ENCODE data around the gene MSI2.

DNA sequence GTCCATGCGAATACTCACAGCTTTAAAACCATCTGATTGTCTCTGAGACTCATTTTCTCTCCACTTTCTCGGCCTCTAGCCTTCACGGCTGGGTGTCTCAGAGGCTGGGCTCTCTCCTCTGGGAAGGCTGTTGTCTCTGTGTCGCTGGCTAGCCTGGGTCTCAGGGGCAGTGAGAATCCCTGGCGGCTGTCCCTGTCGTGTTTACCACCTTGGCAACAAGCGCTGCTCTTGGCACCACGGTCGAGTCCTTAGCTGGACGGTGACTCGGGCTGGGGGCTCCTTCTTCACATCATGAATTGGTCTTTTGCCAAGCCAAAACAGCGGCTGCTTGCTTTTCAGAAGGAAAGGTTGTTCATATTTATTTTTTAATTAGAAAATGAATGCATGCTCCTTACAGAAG, 81.1 kb downstream of the MSI2 start:
- TF ChIP-seq, protein P1, sequence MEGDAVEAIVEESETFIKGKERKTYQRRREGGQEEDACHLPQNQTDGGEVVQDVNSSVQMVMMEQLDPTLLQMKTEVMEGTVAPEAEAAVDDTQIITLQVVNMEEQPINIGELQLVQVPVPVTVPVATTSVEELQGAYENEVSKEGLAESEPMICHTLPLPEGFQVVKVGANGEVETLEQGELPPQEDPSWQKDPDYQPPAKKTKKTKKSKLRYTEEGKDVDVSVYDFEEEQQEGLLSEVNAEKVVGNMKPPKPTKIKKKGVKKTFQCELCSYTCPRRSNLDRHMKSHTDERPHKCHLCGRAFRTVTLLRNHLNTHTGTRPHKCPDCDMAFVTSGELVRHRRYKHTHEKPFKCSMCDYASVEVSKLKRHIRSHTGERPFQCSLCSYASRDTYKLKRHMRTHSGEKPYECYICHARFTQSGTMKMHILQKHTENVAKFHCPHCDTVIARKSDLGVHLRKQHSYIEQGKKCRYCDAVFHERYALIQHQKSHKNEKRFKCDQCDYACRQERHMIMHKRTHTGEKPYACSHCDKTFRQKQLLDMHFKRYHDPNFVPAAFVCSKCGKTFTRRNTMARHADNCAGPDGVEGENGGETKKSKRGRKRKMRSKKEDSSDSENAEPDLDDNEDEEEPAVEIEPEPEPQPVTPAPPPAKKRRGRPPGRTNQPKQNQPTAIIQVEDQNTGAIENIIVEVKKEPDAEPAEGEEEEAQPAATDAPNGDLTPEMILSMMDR (IDR thresholded peaks at IDR 0.05; ENCODE audit: low read length): no peak
- TF ChIP-seq EZH2 (IDR thresholded peaks at IDR 0.05; ENCODE audit: borderline replicate concordance, low read length): no peak
